Upper lobe of left lung (tissue), 4 donors: Measurements from ENCODE around the gene CD33.

Source experiments
- EP300 ChIP-seq, 4 donors: sonication (generic); formaldehyde crosslinking; IDR thresholded peaks; one replicate each; pipeline ENCODE4 v1.5.1; 2017; ENCODE audit warnings: antibody characterized with exemption in 4 of 4, control low read depth in 2 of 4
- POLR2AphosphoS5 ChIP-seq, 2 donors: sonication (generic); formaldehyde crosslinking; IDR thresholded peaks; one replicate each; pipeline ENCODE4 v1.5.1; 2017; ENCODE audit warnings: antibody characterized with exemption in 2 of 2
- TF ChIP-seq, protein P1 (sequence below), 6 experiments: fragments of 450-650 bp in 4 of 6; fragments of 200-600 bp in 2 of 6; sonication (generic) in 2 of 6; IDR thresholded peaks; one replicate each; pipeline ENCODE4 v1.5.1; 2016 to 2019; ENCODE audit warnings: antibody characterized with exemption in 6 of 6

DNA sequence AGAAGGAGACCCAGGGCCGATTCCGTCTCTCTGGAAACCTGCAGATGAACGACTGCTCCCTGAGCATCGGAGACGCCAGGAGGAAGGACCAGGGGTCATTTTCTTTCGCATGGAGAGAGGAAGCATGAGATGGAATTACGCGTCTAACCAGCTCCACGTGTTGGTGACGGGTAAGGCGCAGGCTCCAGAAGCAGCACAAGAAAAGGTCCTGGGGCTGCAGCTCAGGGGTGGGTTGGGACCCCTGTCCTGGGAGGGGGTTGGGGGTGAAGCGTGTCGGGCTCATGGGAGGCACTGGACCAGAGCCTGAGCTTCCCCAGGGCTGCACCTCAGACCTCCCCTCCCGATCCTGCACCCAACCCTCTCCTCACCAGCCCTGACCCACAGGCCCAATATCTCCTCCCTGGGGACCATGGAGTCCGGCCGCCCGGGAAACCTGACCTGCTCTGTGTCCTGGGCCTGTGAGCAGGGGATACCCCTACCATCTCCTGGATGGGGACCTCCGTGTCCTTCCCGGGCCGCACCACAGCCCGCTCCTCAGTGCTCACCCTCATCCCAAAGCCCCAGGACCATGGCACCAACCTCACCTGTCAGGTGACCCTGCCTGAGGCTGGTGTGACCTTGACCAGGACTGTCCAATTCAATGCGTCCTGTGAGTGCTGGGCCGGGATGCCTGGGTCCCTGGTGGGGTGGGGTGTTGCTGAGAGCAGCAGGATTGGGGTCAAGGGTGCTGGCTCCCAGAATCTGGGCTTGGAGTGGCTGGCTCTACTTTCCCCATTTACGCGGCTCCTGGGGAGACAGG, 39.6 kb upstream of the CD33 start:
- TF ChIP-seq, protein P1, sequence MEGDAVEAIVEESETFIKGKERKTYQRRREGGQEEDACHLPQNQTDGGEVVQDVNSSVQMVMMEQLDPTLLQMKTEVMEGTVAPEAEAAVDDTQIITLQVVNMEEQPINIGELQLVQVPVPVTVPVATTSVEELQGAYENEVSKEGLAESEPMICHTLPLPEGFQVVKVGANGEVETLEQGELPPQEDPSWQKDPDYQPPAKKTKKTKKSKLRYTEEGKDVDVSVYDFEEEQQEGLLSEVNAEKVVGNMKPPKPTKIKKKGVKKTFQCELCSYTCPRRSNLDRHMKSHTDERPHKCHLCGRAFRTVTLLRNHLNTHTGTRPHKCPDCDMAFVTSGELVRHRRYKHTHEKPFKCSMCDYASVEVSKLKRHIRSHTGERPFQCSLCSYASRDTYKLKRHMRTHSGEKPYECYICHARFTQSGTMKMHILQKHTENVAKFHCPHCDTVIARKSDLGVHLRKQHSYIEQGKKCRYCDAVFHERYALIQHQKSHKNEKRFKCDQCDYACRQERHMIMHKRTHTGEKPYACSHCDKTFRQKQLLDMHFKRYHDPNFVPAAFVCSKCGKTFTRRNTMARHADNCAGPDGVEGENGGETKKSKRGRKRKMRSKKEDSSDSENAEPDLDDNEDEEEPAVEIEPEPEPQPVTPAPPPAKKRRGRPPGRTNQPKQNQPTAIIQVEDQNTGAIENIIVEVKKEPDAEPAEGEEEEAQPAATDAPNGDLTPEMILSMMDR (IDR thresholded peaks at IDR 0.05) = no peak
- TF ChIP-seq EP300 (IDR thresholded peaks at IDR 0.05) (no peak), POLR2AphosphoS5 (IDR thresholded peaks at IDR 0.05) (no peak)
